Measurements from ENCODE around the gene WNT11. TPM values are rescaled to one million over a fixed set of nuclear protein-coding genes. Genes with fewer than 3 reads are reported as not detected.

Gene WNT11
- total RNA-seq, 1 donor from 2014 or later = not detected

GRCh38 chr11:76224461-76225121, 18.3 kb upstream of the WNT11 start:
- DNase-seq (ENCODE audit: low read depth) = no peak
- Histone ChIP-seq H3K4me3 (ENCODE audit: low read depth, low read length) (no peak overlapping the region), H3K36me3 (ENCODE audit: control insufficient read depth, insufficient read depth, low read length) (no peaks in the 10 kb centered on the region), H3K27me3 (ENCODE audit: control insufficient read depth, insufficient read depth, low read length) (no peaks in the 10 kb centered on the region)
- FAIRE-seq = no peak
- no peak for TF ChIP-seq CTCF (IDR thresholded peaks at IDR 0.05; ENCODE audit: insufficient read depth, low read length, severe bottlenecking)

GRCh38 chr11:76221365-76221764, 15.1 kb upstream of the WNT11 start:
- TF ChIP-seq CTCF (IDR thresholded peaks at IDR 0.05; ENCODE audit: insufficient read depth, low read length, severe bottlenecking) = no peak
- FAIRE-seq = no peak
- H3K36me3 ChIP-seq (ENCODE audit: control insufficient read depth, insufficient read depth, low read length) = no peaks in the 10 kb centered on the region
- H3K4me3 ChIP-seq (ENCODE audit: low read depth, low read length) = no peak overlapping the region
- H3K27me3 ChIP-seq (ENCODE audit: control insufficient read depth, insufficient read depth, low read length) = no peaks in the 10 kb centered on the region
- DNase-seq (ENCODE audit: low read depth) = no peak

GRCh38 chr11:76219243-76219642, 12.9 kb upstream of the WNT11 start:
- FAIRE-seq = no peak
- no peak overlapping the region for H3K4me3 ChIP-seq (ENCODE audit: low read depth, low read length)
- no peaks in the 10 kb centered on the region for H3K36me3 ChIP-seq (ENCODE audit: control insufficient read depth, insufficient read depth, low read length)
- TF ChIP-seq CTCF (IDR thresholded peaks at IDR 0.05; ENCODE audit: insufficient read depth, low read length, severe bottlenecking) = no peak
- DNase-seq (ENCODE audit: low read depth) = no peak
- H3K27me3 ChIP-seq (ENCODE audit: control insufficient read depth, insufficient read depth, low read length) = no peaks in the 10 kb centered on the region

- no peak for FAIRE-seq
- Histone ChIP-seq H3K4me3 (ENCODE audit: low read depth, low read length) (no peak overlapping the region), H3K27me3 (ENCODE audit: control insufficient read depth, insufficient read depth, low read length) (no peaks in the 10 kb centered on the region), H3K36me3 (ENCODE audit: control insufficient read depth, insufficient read depth, low read length) (no peaks in the 10 kb centered on the region)
- no peak for TF ChIP-seq CTCF (IDR thresholded peaks at IDR 0.05; ENCODE audit: insufficient read depth, low read length, severe bottlenecking)
- no peak for DNase-seq (ENCODE audit: low read depth)
Observed at GRCh38 chr11:76218449-76219178, 12.3 kb upstream of the WNT11 start.

- no peak for TF ChIP-seq CTCF (IDR thresholded peaks at IDR 0.05; ENCODE audit: insufficient read depth, low read length, severe bottlenecking)
- H3K27me3 ChIP-seq (ENCODE audit: control insufficient read depth, insufficient read depth, low read length) = no peaks in the 10 kb centered on the region
- no peaks in the 10 kb centered on the region for H3K36me3 ChIP-seq (ENCODE audit: control insufficient read depth, insufficient read depth, low read length)
- FAIRE-seq = no peak
- no peak overlapping the region for H3K4me3 ChIP-seq (ENCODE audit: low read depth, low read length)
- no peak for DNase-seq (ENCODE audit: low read depth)
Observed at GRCh38 chr11:76217653-76218160, 11.4 kb upstream of the WNT11 start.
